Sigmoid colon (tissue), 7 donors: ENCODE measurements around the gene NOS1AP. TPM values are rescaled to one million over a fixed set of nuclear protein-coding genes. Genes with fewer than 3 reads are reported as not detected.
"Not testable (repeated sequence)": the region's sequence is repeated elsewhere in the genome, so short reads cannot be mapped to it uniquely, and the experiment has no call there.

Source experiments
- DNase-seq: peaks from one replicate; pipeline ENCODE4 v3.0.0-alpha.2; 2019
- H3K27ac ChIP-seq, 4 donors: fragments of 200-600 bp; sonication (generic); one replicate each; pipeline ENCODE4 v1.5.1; 2016 to 2019; ENCODE audit warnings: mild to moderate bottlenecking in 1 of 4
- H3K27me3 ChIP-seq, 3 donors: fragments of 200-600 bp; sonication (generic); one replicate each; pipeline ENCODE4 v1.5.1; 2019; ENCODE audit warnings: mild to moderate bottlenecking in 1 of 3
- H3K36me3 ChIP-seq, 4 donors: fragments of 200-600 bp; sonication (generic); one replicate each; pipeline ENCODE4 v1.5.1; 2016 to 2019
- H3K4me1 ChIP-seq, 4 donors: fragments of 200-600 bp; sonication (generic); one replicate each; pipeline ENCODE4 v1.5.1; 2017 to 2019
- H3K4me3 ChIP-seq, 4 donors: fragments of 200-600 bp; sonication (generic); one replicate each; pipeline ENCODE4 v1.5.1; 2017 to 2019; ENCODE audit warnings: mild to moderate bottlenecking in 2 of 4, moderate library complexity in 1 of 4
- H3K9me3 ChIP-seq, 4 donors: fragments of 200-600 bp in 3 of 4; sonication (generic) in 3 of 4; one replicate each; pipeline versions ENCODE4 v1.5.1 to v1.6.1; 2013 to 2019
- EP300 ChIP-seq, 4 donors: sonication (generic); formaldehyde crosslinking; IDR thresholded peaks; one replicate each; pipeline ENCODE4 v1.6.1; 2017; ENCODE audit warnings: antibody characterized with exemption in 4 of 4
- POLR2A ChIP-seq, 2 donors: fragments of 450-650 bp; IDR thresholded peaks; one replicate each; pipeline ENCODE4 v1.6.1; 2016; ENCODE audit warnings: antibody characterized with exemption in 2 of 2, mild to moderate bottlenecking in 2 of 2, moderate library complexity in 2 of 2
- POLR2AphosphoS5 ChIP-seq, 4 donors: sonication (generic); formaldehyde crosslinking; IDR thresholded peaks; one replicate each; pipeline ENCODE4 v1.6.1; 2017; ENCODE audit warnings: antibody characterized with exemption in 4 of 4
- WGBS, 2 donors: extraction: QIAGEN DNeasy Blood & Tissue Kit; methylation state at CpG; one replicate each; pipeline ENCODE4 v1.1.7; 2013; 5-methylcytosine and 5-hydroxymethylcytosine counted together
- intact Hi-C: fragments of 100-400 bp; cut with DNase I; formaldehyde crosslinking; loops from one replicate; pipeline ENCODE4 v1.15.1; 2023
- polyA plus RNA-seq, 3 donors: library from polyadenylated mRNA; stranded (reverse); fragments of 200-250 nt; gene quantifications; one replicate each; pipeline ENCODE4 v1.2.3, GENCODE V29; 2013
- total RNA-seq, 4 donors: library from RNA; depleted of rRNA; stranded (reverse); fragments of >200 nt; gene quantifications; one replicate each; pipeline ENCODE4 v1.1.0, GENCODE V29; 2016
- TF ChIP-seq, protein P1 (sequence below), 4 experiments: fragments of 450-650 bp in 3 of 4; fragments of 200-600 bp in 1 of 4; IDR thresholded peaks; one replicate each; pipeline ENCODE4 v1.5.1; 2016 to 2019; ENCODE audit warnings: antibody characterized with exemption in 4 of 4, mild to moderate bottlenecking in 3 of 4, moderate library complexity in 2 of 4
- donor health status: healthy with polysubstance abuse.
- donor health status: Bipolar disorder and iron deficiency.
- donor health status: healthy.

The NOS1AP gene
- total and polyA plus RNA-seq, 7 donors = 1.2 to 11.9 (median 4.6) TPM

DNA sequence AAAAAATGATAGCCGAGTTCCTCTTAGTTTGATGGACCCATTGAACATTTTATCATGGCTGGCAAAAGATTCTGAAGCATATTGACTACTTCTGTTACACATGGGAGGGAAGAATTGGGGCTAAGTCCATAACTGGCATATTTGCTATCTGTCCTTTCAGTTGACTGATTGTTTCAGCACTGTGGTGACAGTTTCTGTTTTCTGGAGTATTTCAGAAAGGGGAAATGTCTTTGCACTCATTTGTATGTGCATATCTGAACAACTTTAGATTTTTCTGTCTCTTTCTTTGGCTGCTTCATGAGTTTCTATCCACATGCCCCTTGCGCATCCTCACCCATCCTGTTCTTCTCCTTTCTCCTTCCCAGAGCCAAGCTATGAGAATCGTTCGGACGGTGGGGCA is 274.0 kb downstream of the NOS1AP start:
- H3K9me3 ChIP-seq = no peaks in the 10 kb centered on the region
- no peak overlapping the region for H3K27ac ChIP-seq
- peaks cover 0 to 11% (median 2%) of the 10 kb centered on the region in 4 donors for H3K36me3 ChIP-seq
- TF ChIP-seq POLR2A (IDR thresholded peaks at IDR 0.05) (no peak), EP300 (IDR thresholded peaks at IDR 0.05) (no peak), POLR2AphosphoS5 (IDR thresholded peaks at IDR 0.05) (no peak)
- TF ChIP-seq, protein P1, sequence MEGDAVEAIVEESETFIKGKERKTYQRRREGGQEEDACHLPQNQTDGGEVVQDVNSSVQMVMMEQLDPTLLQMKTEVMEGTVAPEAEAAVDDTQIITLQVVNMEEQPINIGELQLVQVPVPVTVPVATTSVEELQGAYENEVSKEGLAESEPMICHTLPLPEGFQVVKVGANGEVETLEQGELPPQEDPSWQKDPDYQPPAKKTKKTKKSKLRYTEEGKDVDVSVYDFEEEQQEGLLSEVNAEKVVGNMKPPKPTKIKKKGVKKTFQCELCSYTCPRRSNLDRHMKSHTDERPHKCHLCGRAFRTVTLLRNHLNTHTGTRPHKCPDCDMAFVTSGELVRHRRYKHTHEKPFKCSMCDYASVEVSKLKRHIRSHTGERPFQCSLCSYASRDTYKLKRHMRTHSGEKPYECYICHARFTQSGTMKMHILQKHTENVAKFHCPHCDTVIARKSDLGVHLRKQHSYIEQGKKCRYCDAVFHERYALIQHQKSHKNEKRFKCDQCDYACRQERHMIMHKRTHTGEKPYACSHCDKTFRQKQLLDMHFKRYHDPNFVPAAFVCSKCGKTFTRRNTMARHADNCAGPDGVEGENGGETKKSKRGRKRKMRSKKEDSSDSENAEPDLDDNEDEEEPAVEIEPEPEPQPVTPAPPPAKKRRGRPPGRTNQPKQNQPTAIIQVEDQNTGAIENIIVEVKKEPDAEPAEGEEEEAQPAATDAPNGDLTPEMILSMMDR (IDR thresholded peaks at IDR 0.05) = no peak
- intact Hi-C loops = no loop called here
- WGBS, 2 donors = 82 to 94% methylated on average over 5 of the region's 5 CpGs
- H3K4me3 ChIP-seq = no peak overlapping the region
- no peaks in the 10 kb centered on the region for H3K4me1 ChIP-seq
- H3K27me3 ChIP-seq = no peaks in the 10 kb centered on the region
- no peak for DNase-seq

- no peak for DNase-seq
- TF ChIP-seq POLR2A (IDR thresholded peaks at IDR 0.05) = no peak
- TF ChIP-seq, protein P1 (IDR thresholded peaks at IDR 0.05) = no peak
- TF ChIP-seq POLR2AphosphoS5 (IDR thresholded peaks at IDR 0.05) = no peak
- TF ChIP-seq EP300 (IDR thresholded peaks at IDR 0.05) = no peak
- Histone ChIP-seq H3K4me3 (no peak overlapping the region), H3K9me3 (no peaks in the 10 kb centered on the region), H3K27me3 (no peaks in the 10 kb centered on the region), H3K36me3 (peaks cover 0 to 11% (median 2%) of the 10 kb centered on the region in 4 donors), H3K27ac (no peak overlapping the region), H3K4me1 (peaks cover 0 to 5% (median 0%) of the 10 kb centered on the region in 4 donors)
- WGBS, 2 donors = 64 to 66% methylated on average over 3 of the region's 3 CpGs
- intact Hi-C loops = no loop called here
Measured at GRCh38 chr1:162347281-162347680, 277.8 kb downstream of the NOS1AP start.

GRCh38 chr1:162349635-162350330 is 280.3 kb downstream of the NOS1AP start:
- no peak for DNase-seq
- WGBS, 2 donors = 12 to 51% methylated on average over 11 of the region's 11 CpGs
- Histone ChIP-seq H3K36me3 (peaks cover 0 to 6% (median 0%) of the 10 kb centered on the region in 4 donors), H3K9me3 (no peaks in the 10 kb centered on the region), H3K27ac (no peak overlapping the region), H3K4me1 (peaks cover 0 to 5% (median 0%) of the 10 kb centered on the region in 4 donors), H3K4me3 (no peak overlapping the region), H3K27me3 (no peaks in the 10 kb centered on the region)
- intact Hi-C loops = no loop called here
- TF ChIP-seq, protein P1 (IDR thresholded peaks at IDR 0.05) = no peak
- no peak for TF ChIP-seq POLR2AphosphoS5 (IDR thresholded peaks at IDR 0.05)
- TF ChIP-seq POLR2A (IDR thresholded peaks at IDR 0.05) = no peak

DNA sequence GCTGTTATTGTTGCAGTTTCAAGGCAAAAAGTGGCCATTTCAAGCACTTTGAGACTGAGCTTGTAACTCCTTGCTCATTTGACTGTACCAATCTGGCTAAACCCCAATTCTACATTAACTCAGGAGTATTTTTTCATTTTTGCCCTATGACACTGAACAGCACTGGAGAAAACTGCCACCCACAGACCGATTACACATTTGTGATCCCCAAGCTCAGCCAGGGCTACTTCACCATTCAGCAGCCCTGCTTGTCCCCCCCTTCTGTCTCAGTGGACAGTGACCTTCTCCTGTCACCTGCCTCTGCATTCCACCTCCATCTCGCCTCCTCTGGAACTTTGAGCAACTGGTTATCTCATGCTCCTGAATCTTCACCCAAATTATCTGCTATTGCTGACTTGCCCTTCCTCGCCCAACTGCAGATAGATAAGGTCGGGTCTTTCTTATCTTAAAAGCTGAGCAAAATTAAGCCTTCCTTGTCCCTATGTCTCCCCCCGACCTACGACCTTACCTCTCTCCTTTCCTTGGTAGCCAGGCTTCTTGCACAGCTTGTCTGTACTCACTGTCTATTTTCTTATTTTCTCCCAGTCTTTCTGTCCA is 281.9 kb downstream of the NOS1AP start:
- Histone ChIP-seq H3K4me1 (peaks cover 0 to 5% (median 0%) of the 10 kb centered on the region in 4 donors), H3K4me3 (no peak overlapping the region), H3K27me3 (no peaks in the 10 kb centered on the region), H3K9me3 (no peaks in the 10 kb centered on the region), H3K27ac (no peak overlapping the region), H3K36me3 (peaks cover 0 to 16% (median 1%) of the 10 kb centered on the region in 4 donors)
- DNase-seq = no peak
- intact Hi-C loops = no loop called here
- WGBS, 2 donors = 78 to 86% methylated on average over 6 of the region's 6 CpGs
- no peak for TF ChIP-seq POLR2AphosphoS5 (IDR thresholded peaks at IDR 0.05)
- TF ChIP-seq, protein P1 (IDR thresholded peaks at IDR 0.05) = no peak
- no peak for TF ChIP-seq EP300 (IDR thresholded peaks at IDR 0.05)
- TF ChIP-seq POLR2A (IDR thresholded peaks at IDR 0.05) = no peak

GRCh38 chr1:162351874-162352273 is 282.4 kb downstream of the NOS1AP start:
- intact Hi-C loops, H3K27ac ChIP-seq, H3K4me3 ChIP-seq, H3K4me1 ChIP-seq, H3K27me3 ChIP-seq, H3K9me3 ChIP-seq, DNase-seq: not testable (repeated sequence)
- WGBS, 2 donors = 64 to 97% methylated on average over 3 to 4 of the region's 4 CpGs
- H3K36me3 ChIP-seq = peaks cover 0 to 22% (median 6%) of the 10 kb centered on the region in 4 donors
